Epithelial cell of esophagus (primary cell): ENCODE measurements around the gene ATP6V0A1.

Source experiments
- DNase-seq: peaks from one replicate; pipeline ENCODE4 v3.0.0; 2010; ENCODE audit warnings: low read depth
- H3K4me3 ChIP-seq: 2 replicates; pipeline ENCODE4 v1.5.1; 2011; ENCODE audit warnings: mild to moderate bottlenecking, low read length, control low read depth
- TF ChIP-seq, protein P1 (sequence below): IDR thresholded peaks from 2 replicates; pipeline ENCODE4 v1.5.1; 2011; ENCODE audit warnings: low read depth, mild to moderate bottlenecking, low read length, control low read depth, inconsistent platforms; ENCODE audit not compliant: insufficient read depth; ENCODE audit errors: missing control alignments

Gene ATP6V0A1

DNA sequence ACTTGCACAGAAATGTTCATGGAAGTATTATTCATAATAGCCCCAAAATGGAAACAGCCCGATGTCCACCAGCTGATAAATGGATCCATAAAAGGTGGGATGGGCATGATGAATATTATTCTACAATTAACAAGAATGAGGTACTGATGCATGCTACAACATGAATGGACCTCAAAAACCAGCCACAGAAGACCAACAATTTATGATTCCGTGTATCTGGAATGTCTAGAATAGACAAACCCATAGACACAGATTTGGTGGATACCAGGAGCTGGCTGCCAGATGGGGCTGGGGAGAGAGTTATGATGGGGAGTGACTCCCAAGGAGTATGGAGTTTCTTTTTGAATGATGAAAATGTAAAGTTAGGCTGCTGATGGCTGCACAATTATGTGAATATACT is 66.5 kb downstream of the ATP6V0A1 start:
- TF ChIP-seq, protein P1, sequence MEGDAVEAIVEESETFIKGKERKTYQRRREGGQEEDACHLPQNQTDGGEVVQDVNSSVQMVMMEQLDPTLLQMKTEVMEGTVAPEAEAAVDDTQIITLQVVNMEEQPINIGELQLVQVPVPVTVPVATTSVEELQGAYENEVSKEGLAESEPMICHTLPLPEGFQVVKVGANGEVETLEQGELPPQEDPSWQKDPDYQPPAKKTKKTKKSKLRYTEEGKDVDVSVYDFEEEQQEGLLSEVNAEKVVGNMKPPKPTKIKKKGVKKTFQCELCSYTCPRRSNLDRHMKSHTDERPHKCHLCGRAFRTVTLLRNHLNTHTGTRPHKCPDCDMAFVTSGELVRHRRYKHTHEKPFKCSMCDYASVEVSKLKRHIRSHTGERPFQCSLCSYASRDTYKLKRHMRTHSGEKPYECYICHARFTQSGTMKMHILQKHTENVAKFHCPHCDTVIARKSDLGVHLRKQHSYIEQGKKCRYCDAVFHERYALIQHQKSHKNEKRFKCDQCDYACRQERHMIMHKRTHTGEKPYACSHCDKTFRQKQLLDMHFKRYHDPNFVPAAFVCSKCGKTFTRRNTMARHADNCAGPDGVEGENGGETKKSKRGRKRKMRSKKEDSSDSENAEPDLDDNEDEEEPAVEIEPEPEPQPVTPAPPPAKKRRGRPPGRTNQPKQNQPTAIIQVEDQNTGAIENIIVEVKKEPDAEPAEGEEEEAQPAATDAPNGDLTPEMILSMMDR, result no peak
- peak; percentile 83 for DNase-seq
- H3K4me3 ChIP-seq, result no peak overlapping the region

DNA sequence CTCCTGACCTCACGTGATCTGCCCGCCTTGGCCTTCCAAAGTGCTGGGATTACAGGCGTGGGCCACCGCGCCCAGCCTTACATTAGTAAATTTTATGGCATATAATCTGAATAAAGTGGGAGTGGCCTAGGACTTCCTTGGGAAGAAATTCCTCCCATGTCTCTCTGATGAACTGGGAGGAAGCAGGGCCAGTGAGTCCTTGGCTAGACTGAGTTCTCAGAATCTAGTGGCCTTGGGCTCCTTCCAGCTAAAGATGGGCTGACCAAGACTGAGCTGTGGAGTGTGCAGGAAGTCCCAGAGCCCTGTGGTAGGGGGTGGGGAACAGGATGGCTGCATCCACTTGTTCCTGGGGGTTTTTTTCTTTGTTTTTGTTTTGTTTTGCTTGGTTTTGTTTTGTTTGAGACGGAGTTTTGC is 67.4 kb downstream of the ATP6V0A1 start:
- no peak for DNase-seq
- H3K4me3 ChIP-seq, result no peak overlapping the region
- TF ChIP-seq, protein P1, result no peak

DNA sequence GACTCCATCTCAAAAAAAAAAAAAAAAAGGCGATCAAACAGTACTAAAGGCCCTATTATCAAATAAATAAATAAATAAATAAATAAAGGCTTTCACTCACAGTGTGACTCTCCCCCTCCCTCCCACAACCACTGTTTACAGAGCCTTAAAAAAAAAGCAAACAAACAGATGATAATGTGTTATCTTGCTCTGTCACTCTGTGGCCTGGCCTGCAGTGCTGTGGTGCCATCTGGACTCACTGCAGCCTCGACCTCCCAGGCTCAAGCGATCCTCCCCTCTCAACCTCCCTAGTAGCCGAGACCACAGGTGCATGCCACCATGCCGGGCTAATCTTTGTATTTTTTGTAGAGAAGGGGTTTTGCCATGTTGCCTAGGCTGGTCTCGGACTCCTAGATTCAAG is 69.3 kb downstream of the ATP6V0A1 start:
- H3K4me3 ChIP-seq, result no peak overlapping the region
- no peak for DNase-seq
- TF ChIP-seq, protein P1, result no peak

DNA sequence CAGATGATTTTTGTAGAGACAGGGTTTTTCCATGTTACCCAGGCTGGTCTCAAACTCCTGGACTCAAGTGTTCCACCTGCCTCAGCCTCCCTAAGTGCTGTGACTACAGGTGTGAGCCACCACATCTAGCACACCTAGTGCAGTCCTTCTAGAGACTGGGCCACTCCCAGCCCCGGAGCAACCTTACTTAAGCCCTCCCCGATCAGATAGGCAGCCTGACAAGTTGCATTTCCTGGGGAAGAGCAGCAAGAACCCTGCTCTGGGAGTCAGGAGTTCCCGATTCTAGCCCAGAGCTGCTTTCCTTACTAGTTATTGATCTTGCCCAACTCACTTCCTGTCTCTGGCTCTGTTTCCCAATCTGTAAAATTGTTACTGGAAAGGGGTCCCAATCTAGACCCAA is 70.4 kb downstream of the ATP6V0A1 start:
- TF ChIP-seq, protein P1, result no peak
- H3K4me3 ChIP-seq, result no peak overlapping the region
- peak; percentile 31 for DNase-seq

DNA sequence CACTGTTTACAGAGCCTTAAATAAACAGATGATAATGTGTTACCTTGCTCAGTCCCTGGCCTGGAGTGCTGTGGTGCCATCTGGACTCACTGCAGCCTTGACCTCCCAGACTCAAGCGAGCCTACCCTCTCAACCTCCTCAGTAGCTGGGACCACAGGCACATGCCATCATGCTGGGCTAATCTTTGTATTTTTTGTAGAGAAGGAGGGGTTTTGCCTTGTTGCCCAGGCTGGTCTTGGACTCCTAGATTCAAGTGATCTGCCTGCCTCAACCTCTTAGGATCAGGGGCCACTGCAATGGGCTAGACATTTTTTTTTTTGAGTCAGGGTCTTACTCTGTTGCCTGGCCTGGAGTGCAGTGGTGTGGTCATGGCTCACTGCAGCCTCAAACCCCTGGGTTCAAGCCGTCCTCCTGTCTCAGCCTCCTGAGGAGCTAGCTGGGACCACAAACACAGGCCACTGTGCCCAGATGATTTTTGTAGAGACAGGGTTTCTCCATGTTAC is 72.3 kb downstream of the ATP6V0A1 start:
- H3K4me3 ChIP-seq, result no peak overlapping the region
- TF ChIP-seq, protein P1, result no peak
- DNase-seq, result no peak

DNA sequence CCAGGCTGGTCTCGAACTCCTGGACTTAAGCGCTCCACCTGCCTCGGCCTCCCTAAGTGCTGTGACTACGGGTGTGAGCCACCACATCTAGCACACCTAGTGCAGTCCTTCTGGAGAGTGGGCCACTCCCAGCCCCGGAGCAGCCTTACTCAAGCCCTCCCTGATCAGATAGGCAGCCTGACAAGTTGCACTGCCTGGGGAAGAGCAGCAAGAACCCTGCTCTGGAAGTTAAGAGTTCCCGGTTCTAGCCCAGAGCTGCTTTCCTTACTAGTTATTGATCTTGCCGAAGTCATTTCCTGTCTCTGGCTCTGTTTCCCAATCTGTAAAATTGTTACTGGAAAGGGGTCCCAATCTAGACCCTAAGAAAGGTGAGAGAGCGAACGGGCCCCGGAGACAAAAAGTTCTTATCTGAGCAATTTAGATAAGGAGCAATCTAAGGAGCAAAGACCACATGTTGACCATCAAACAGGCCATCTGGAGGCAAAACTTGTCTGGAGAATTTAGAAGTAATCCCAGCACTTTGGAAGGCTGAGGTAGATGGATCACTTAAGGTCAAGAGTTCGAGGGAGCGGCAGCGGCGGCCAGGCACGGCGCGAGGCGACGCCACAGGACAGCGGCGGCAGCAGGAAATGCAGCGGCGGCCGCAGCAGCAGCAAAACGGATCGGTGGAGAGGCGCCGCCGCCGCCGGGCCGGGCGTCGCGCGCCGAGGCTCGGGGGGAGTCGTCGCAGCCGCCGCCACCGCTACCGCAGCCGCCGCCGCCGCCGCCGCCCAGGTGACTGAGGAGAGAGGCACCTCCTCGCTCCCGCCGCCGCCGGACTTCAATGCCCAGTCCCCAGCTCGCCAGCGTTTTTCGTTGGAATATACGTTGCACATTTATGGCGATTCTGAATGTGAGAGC is 73.0 kb downstream of the ATP6V0A1 start:
- TF ChIP-seq, protein P1, result peak; percentile 40
- DNase-seq, result peak; percentile 50
- peak overlapping the region; percentile 42 for H3K4me3 ChIP-seq
